DMS53 treated with DMSO at 0.1 percent for 48 hours (cell line): Measurements from ENCODE around the gene ARHGEF40.

Source experiments
- DNase-seq: peaks from one replicate; lab custom pipeline; 2025; ENCODE audit not compliant: unreplicated experiment; lab: John Stamatoyannopoulos, UW

The ARHGEF40 gene

DNA sequence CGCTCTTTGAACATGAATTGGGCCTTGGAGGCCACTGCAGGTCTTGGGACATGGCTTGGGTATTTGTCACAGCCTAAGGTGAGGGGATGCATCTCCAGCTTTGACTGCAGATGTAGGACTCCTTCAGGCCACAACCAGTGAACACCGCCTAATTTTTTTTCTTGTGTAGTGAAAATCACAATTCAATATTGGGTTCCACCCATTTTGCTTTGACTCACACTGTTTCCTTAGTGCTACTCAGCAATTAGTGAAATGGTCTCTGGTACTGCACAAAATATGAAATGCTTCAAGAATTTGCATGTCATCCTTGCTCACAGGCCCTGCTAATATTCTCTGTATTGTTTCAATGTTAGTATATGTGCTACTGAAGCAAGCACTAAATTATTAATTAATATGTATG, 43.3 kb downstream of the ARHGEF40 start:
- DNase-seq = no peak

DNA sequence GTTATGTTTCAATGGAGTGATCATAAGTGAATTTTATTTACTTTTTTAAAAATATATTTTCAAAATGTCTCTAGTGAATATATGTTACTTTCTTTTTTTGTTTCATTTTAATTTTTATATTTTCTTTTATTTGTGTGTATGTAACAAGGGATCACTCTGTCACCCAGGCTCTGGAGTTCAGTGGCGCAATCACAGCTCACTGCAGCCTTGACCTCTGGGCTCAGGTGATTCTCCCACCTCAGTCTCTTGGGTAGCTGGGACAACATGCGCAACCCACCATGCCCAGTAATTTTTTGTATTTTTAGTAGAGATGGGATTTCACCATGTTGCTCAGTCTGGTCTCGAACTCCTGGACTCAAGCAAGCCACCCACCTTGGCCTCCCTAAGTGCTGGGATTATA, 48.8 kb downstream of the ARHGEF40 start:
- no peak for DNase-seq

DNA sequence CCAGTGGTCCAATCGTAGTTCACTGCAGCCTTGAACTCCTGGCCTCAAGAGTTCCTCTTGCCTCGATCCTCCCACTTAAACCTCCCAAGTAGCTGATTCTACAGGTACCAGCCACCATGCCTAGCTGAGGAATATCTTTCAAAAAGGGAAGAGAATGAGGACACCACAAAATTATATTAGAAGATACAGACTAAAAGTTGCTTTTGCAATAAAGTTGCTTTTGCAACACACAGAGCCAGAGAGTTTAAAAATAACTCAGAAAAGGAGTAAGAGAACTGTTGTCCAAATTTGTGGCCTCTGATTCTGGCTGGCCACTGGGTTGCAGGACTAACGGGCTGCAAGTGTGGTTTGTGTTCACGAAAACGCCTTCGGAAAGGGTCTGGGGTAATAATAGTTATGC, 50.6 kb downstream of the ARHGEF40 start:
- DNase-seq = no peak

DNA sequence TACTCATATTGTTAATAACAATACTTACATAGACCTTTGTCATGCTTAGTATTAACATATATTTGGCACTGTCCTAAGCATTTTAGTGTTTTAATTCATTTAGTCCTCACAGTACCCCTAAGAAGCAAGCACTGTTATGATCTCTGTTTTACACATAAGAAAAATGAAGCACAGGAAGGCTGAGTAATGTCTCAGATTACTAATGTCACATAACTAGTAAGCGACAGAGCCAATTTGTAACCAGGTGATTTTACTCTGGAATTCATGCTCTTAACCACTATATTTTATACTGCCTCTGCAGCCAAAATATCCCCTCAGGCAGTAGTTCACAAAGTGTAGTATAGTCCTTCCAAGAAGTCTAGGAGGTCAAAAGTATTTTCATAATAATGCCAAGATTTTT, 51.0 kb downstream of the ARHGEF40 start:
- no peak for DNase-seq

DNA sequence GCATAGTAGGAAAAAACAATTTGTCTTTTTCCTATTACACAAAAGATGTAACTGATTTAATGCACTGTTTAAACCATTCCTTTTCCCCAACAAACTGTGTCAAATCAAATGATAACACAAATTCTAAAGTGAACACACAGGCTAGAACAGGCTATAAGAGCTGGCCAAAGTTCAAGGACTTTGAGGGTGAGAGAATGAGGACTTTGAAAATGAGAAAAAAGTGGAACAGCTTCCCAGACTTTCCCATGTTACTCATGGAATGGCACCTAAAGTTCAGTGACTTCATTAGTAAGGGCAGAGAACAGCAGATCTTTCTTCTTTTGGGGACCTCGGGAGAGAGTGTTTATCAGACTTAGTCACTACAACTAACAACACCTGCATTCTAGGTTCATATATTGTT, 53.3 kb downstream of the ARHGEF40 start:
- DNase-seq = no peak

GRCh38 chr14:21133901-21134300, 63.8 kb downstream of the ARHGEF40 start:
- DNase-seq = no peak

- no peak for DNase-seq
Observed at GRCh38 chr14:21136024-21136423, 65.9 kb downstream of the ARHGEF40 start.
